ENCODE results near the gene CACNA1C.

Gene CACNA1C

GRCh38 chr12:2343681-2344080 is 290.9 kb downstream of the CACNA1C start:
- no peak for DNase-seq (ENCODE audit: low read depth)

GRCh38 chr12:2344476-2344875 is 291.7 kb downstream of the CACNA1C start:
- TF ChIP-seq CTCF (IDR thresholded peaks at IDR 0.05; ENCODE audit: insufficient read depth, low read depth, low read length, missing control alignments): no peak
- H3K4me3 ChIP-seq (ENCODE audit: low read length): no peak overlapping the region

More at GRCh38 chr12:2343681-2344080, 290.9 kb downstream of the CACNA1C start:
- TF ChIP-seq CTCF (IDR thresholded peaks at IDR 0.05; ENCODE audit: insufficient read depth, low read depth, low read length, missing control alignments): no peak
- no peak overlapping the region for H3K4me3 ChIP-seq (ENCODE audit: low read length)

GRCh38 chr12:2344885-2345284 is 292.1 kb downstream of the CACNA1C start:
- DNase-seq (ENCODE audit: low read depth): no peak
- TF ChIP-seq CTCF (IDR thresholded peaks at IDR 0.05; ENCODE audit: insufficient read depth, low read depth, low read length, missing control alignments): no peak
- H3K4me3 ChIP-seq (ENCODE audit: low read length): no peak overlapping the region

More at GRCh38 chr12:2344476-2344875, 291.7 kb downstream of the CACNA1C start:
- DNase-seq (ENCODE audit: low read depth): no peak

- TF ChIP-seq CTCF (IDR thresholded peaks at IDR 0.05; ENCODE audit: insufficient read depth, low read depth, low read length, missing control alignments): no peak
- H3K4me3 ChIP-seq (ENCODE audit: low read length): no peak overlapping the region
- DNase-seq (ENCODE audit: low read depth): no peak
Measured at GRCh38 chr12:2345902-2346301, 293.1 kb downstream of the CACNA1C start.

- H3K4me3 ChIP-seq (ENCODE audit: low read length): no peak overlapping the region
- DNase-seq (ENCODE audit: low read depth): no peak
- no peak for TF ChIP-seq CTCF (IDR thresholded peaks at IDR 0.05; ENCODE audit: insufficient read depth, low read depth, low read length, missing control alignments)
Measured at GRCh38 chr12:2346416-2346815, 293.6 kb downstream of the CACNA1C start.

- no peak overlapping the region for H3K4me3 ChIP-seq (ENCODE audit: low read length)
- TF ChIP-seq CTCF (IDR thresholded peaks at IDR 0.05; ENCODE audit: insufficient read depth, low read depth, low read length, missing control alignments): no peak
- DNase-seq (ENCODE audit: low read depth): no peak
Measured at GRCh38 chr12:2347137-2347843, 294.5 kb downstream of the CACNA1C start.

All from epithelial cell of esophagus (primary cell).